Ishikawa (cell line): ENCODE results near the gene URI1.

Experiments used
- CEBPB ChIP-seq: IDR thresholded peaks from 2 replicates; pipeline ENCODE4 v1.6.1; 2012
- CREB1 ChIP-seq: IDR thresholded peaks from 2 replicates; pipeline ENCODE4 v1.6.1; 2012; ENCODE audit warnings: low read depth
- EGR1 ChIP-seq: IDR thresholded peaks from 2 replicates; pipeline ENCODE4 v1.6.1; 2012
- EP300 ChIP-seq: IDR thresholded peaks from 2 replicates; pipeline ENCODE4 v1.6.1; 2012; ENCODE audit warnings: borderline replicate concordance
- FOXM1 ChIP-seq: IDR thresholded peaks from 2 replicates; pipeline ENCODE4 v1.6.1; 2012; ENCODE audit warnings: low read depth, borderline replicate concordance
- MAX ChIP-seq: IDR thresholded peaks from 2 replicates; pipeline ENCODE4 v1.6.1; 2012
- NFIC ChIP-seq: IDR thresholded peaks from 2 replicates; pipeline ENCODE4 v1.6.1; 2012
- RAD21 ChIP-seq: IDR thresholded peaks from 2 replicates; pipeline ENCODE4 v1.6.1; 2012; ENCODE audit warnings: low read depth
- REST ChIP-seq: IDR thresholded peaks from 2 replicates; pipeline ENCODE4 v1.6.1; 2012; ENCODE audit warnings: low read depth, mild to moderate bottlenecking
- TAF1 ChIP-seq: IDR thresholded peaks from 2 replicates; pipeline ENCODE4 v1.6.1; 2012; ENCODE audit warnings: low read depth, mild to moderate bottlenecking
- TCF12 ChIP-seq: IDR thresholded peaks from 2 replicates; pipeline ENCODE4 v1.6.1; 2012; ENCODE audit warnings: low read depth
- TEAD4 ChIP-seq: IDR thresholded peaks from 2 replicates; pipeline ENCODE4 v1.6.1; 2012
- USF1 ChIP-seq: IDR thresholded peaks from 2 replicates; pipeline ENCODE4 v1.6.1; 2012
- YY1 ChIP-seq: IDR thresholded peaks from 2 replicates; pipeline ENCODE4 v1.6.1; 2012; ENCODE audit warnings: low read depth
- ZBTB7A ChIP-seq: IDR thresholded peaks from 2 replicates; pipeline ENCODE4 v1.6.1; 2012; ENCODE audit warnings: low read depth

URI1 gene

GRCh38 chr19:29983568-29983967, 41.5 kb downstream of the URI1 start:
- no peak for TF ChIP-seq TEAD4
- no peak for TF ChIP-seq EP300
- no peak for TF ChIP-seq ZBTB7A
- TF ChIP-seq RAD21: no peak

GRCh38 chr19:29985196-29985595, 43.2 kb downstream of the URI1 start:
- TF ChIP-seq CREB1: no peak

- TF ChIP-seq EP300 (no peak), TCF12 (no peak), USF1 (no peak), RAD21 (no peak), NFIC (no peak), CEBPB (no peak), REST (no peak), TEAD4 (no peak), EGR1 (no peak), YY1 (no peak), CREB1 (no peak), FOXM1 (no peak), ZBTB7A (no peak), MAX (no peak)
Measured at GRCh38 chr19:29988351-29988750, 46.3 kb downstream of the URI1 start.

- TF ChIP-seq CEBPB (no peak), FOXM1 (no peak), ZBTB7A (no peak), EP300 (no peak), USF1 (no peak), MAX (no peak), EGR1 (no peak), CREB1 (no peak), TCF12 (no peak), NFIC (no peak), REST (no peak), RAD21 (no peak), YY1 (no peak)
Measured at GRCh38 chr19:29992233-29992867, 50.3 kb downstream of the URI1 start.

GRCh38 chr19:29999490-29999889, 57.5 kb downstream of the URI1 start:
- TF ChIP-seq TAF1 (no peak), FOXM1 (no peak), REST (no peak), EGR1 (no peak), TEAD4 (no peak), CEBPB (no peak), ZBTB7A (no peak), USF1 (no peak), YY1 (no peak), CREB1 (no peak), RAD21 (no peak), NFIC (no peak), TCF12 (no peak), MAX (no peak), EP300 (no peak)
